CD4-positive, alpha-beta T cell (primary cell): ENCODE data around the gene VPS35. TPM values are rescaled to one million over a fixed set of nuclear protein-coding genes. Genes with fewer than 3 reads are reported as not detected.

Source experiments
- ATAC-seq: fragments of 200-7000 bp; cut with Tn5 transposase; one replicate; pipeline ENCODE4 v1.10.0; 2022; ENCODE audit warnings: mild to moderate bottlenecking; ENCODE audit not compliant: poor library complexity
- CTCF ChIA-PET: fragments of 350-600 bp; sonication (Branson Sonifier 250); formaldehyde crosslinking; loops from one replicate; lab custom pipeline; 2021; ENCODE audit warnings: antibody characterized with exemption, inconsistent platforms; lab: Charles Lee
- POLR2A ChIA-PET: fragments of 350-600 bp; sonication (Branson Sonifier 250); formaldehyde crosslinking; loops from one replicate; lab custom pipeline; 2021; ENCODE audit warnings: antibody characterized with exemption, inconsistent platforms; lab: Charles Lee
- DNase-seq, 14 experiments: peaks; one replicate each; pipeline ENCODE4 v3.0.0-alpha.2; 2013 to 2020; ENCODE audit warnings: mixed read lengths in 2 of 14
- H3K27ac ChIP-seq, 2 donors: one replicate each; pipeline versions ENCODE4 v1.5.1 to v1.7.0; 2013; ENCODE audit warnings: low read length in 2 of 2, low read depth in 1 of 2, mild to moderate bottlenecking in 1 of 2
- H3K27me3 ChIP-seq, 2 experiments: 1 replicate in 1 of 2; 2 replicates in 1 of 2; pipeline versions ENCODE4 v1.6.1 to v1.7.0; 2013; ENCODE audit warnings: low read length in 2 of 2, control low read depth in 1 of 2, mild to moderate bottlenecking in 1 of 2, moderate library complexity in 1 of 2; ENCODE audit not compliant: insufficient read depth in 2 of 2, control insufficient read depth in 1 of 2
- H3K36me3 ChIP-seq: one replicate; pipeline ENCODE4 v1.6.1; 2013; ENCODE audit warnings: low read length, control low read depth; ENCODE audit not compliant: insufficient read depth
- H3K4me1 ChIP-seq: one replicate; pipeline ENCODE4 v1.6.1; 2013; ENCODE audit warnings: low read length, control low read depth; ENCODE audit not compliant: insufficient read depth
- H3K4me3 ChIP-seq: one replicate; pipeline ENCODE4 v1.5.1; 2013; ENCODE audit warnings: mild to moderate bottlenecking, low read length, moderate library complexity
- H3K9me3 ChIP-seq, 2 experiments: 1 replicate in 1 of 2; 2 replicates in 1 of 2; pipeline versions ENCODE4 v1.6.1 to v1.7.0; 2013; ENCODE audit warnings: low read length in 2 of 2, mild to moderate bottlenecking in 2 of 2, control low read depth in 1 of 2, moderate library complexity in 1 of 2; ENCODE audit not compliant: control insufficient read depth in 1 of 2, insufficient read depth in 1 of 2
- H3K27ac Mint-ChIP-seq: one replicate; pipeline ENCODE4 v1.8.0; 2020; ENCODE audit warnings: mixed read lengths
- H3K27me3 Mint-ChIP-seq: one replicate; pipeline ENCODE4 v1.8.0; 2021; ENCODE audit warnings: mixed read lengths
- H3K36me3 Mint-ChIP-seq: one replicate; pipeline ENCODE4 v1.8.0; 2021; ENCODE audit warnings: low read depth, mixed read lengths
- H3K4me1 Mint-ChIP-seq: one replicate; pipeline ENCODE4 v1.8.0; 2021; ENCODE audit warnings: low read depth, mixed read lengths
- H3K4me3 Mint-ChIP-seq: one replicate; pipeline ENCODE4 v1.8.0; 2020; ENCODE audit warnings: mild to moderate bottlenecking, mixed read lengths
- H3K9me3 Mint-ChIP-seq: one replicate; pipeline ENCODE4 v1.8.0; 2020; ENCODE audit warnings: mixed read lengths
- CTCF ChIP-seq: fragments of 200-600 bp; IDR thresholded peaks from one replicate; pipeline ENCODE4 v1.8.0; 2022; ENCODE audit warnings: antibody characterized with exemption, mild to moderate bottlenecking
- intact Hi-C, 2 experiments: fragments of 100-400 bp; cut with DNase I in 1 of 2; cut with micrococcal nuclease in 1 of 2; formaldehyde crosslinking; loops; one replicate each; pipeline versions ENCODE4 v1.15.1 to v1.9.0; 2023 to 2025; cut with DNase I, micrococcal nuclease
- total RNA-seq, 174 experiments: library from RNA in 2 of 174; stranded (reverse) in 2 of 174; gene quantifications; one replicate each; pipeline ENCODE4 v1.2.3 and lab custom pipeline; 2021 to 2026

Gene VPS35
- total RNA-seq, 2 experiments from 2014 or later, result 34.6 to 44.1 TPM

GRCh38 chr16:46721885-46722284, 32.9 kb upstream of the VPS35 start:
- Histone ChIP-seq H3K36me3 (no peaks in the 10 kb centered on the region), H3K27ac (no peak overlapping the region), H3K4me3 (no peak overlapping the region), H3K27me3 (no peaks in the 10 kb centered on the region), H3K9me3 (peaks cover 0 to 4% of the 10 kb centered on the region in 2 experiments), H3K4me1 (no peaks in the 10 kb centered on the region)
- CTCF ChIA-PET, result no interaction called here
- TF ChIP-seq CTCF, result no peak
- H3K27ac Mint-ChIP-seq, result no peak overlapping the region
- DNase-seq (no peak), ATAC-seq (no peak)
- H3K9me3 Mint-ChIP-seq, result peaks cover 5% of the 10 kb centered on the region
- no peak overlapping the region for H3K4me3 Mint-ChIP-seq
- intact Hi-C loops, result no loop called here
- POLR2A ChIA-PET, result no interaction called here
- no peaks in the 10 kb centered on the region for H3K27me3 Mint-ChIP-seq
- H3K36me3 Mint-ChIP-seq, result no peaks in the 10 kb centered on the region
- H3K4me1 Mint-ChIP-seq, result no peaks in the 10 kb centered on the region

- H3K27ac Mint-ChIP-seq, result no peak overlapping the region
- ChIA-PET POLR2A (no interaction called here), CTCF (no interaction called here)
- Histone ChIP-seq H3K4me1 (no peaks in the 10 kb centered on the region), H3K9me3 (peaks cover 0 to 4% of the 10 kb centered on the region in 2 experiments), H3K4me3 (no peak overlapping the region), H3K27me3 (no peaks in the 10 kb centered on the region), H3K27ac (no peak overlapping the region), H3K36me3 (no peaks in the 10 kb centered on the region)
- H3K4me1 Mint-ChIP-seq, result no peaks in the 10 kb centered on the region
- H3K4me3 Mint-ChIP-seq, result no peak overlapping the region
- no peaks in the 10 kb centered on the region for H3K36me3 Mint-ChIP-seq
- no peaks in the 10 kb centered on the region for H3K27me3 Mint-ChIP-seq
- no peak for TF ChIP-seq CTCF
- H3K9me3 Mint-ChIP-seq, result peaks cover 3% of the 10 kb centered on the region
- intact Hi-C loops, result no loop called here
- no peak for ATAC-seq
- no peak for DNase-seq
Observed at GRCh38 chr16:46720619-46721018, 31.6 kb upstream of the VPS35 start.

GRCh38 chr16:46719528-46719927, 30.6 kb upstream of the VPS35 start:
- H3K27ac Mint-ChIP-seq, result no peak overlapping the region
- ATAC-seq, result no peak
- TF ChIP-seq CTCF, result no peak
- no peaks in the 10 kb centered on the region for H3K9me3 Mint-ChIP-seq
- ChIA-PET CTCF (interaction anchor here (0.7 kb wide), 1 partner anchor 146 kb away, joined by 3 read pairs; no protein-coding TSS in a partner anchor), POLR2A (no interaction called here)
- H3K27me3 Mint-ChIP-seq, result no peaks in the 10 kb centered on the region
- no peak for DNase-seq
- H3K36me3 Mint-ChIP-seq, result no peaks in the 10 kb centered on the region
- Histone ChIP-seq H3K36me3 (no peaks in the 10 kb centered on the region), H3K4me3 (no peak overlapping the region), H3K27ac (no peak overlapping the region), H3K4me1 (no peaks in the 10 kb centered on the region), H3K27me3 (no peaks in the 10 kb centered on the region), H3K9me3 (peaks cover 0 to 4% of the 10 kb centered on the region in 2 experiments)
- intact Hi-C loops, result no loop called here
- no peak overlapping the region for H3K4me3 Mint-ChIP-seq
- H3K4me1 Mint-ChIP-seq, result no peaks in the 10 kb centered on the region
